Endothelial cell of coronary artery (primary cell): Measurements from ENCODE around the gene LGI2. TPM values are rescaled to one million over a fixed set of nuclear protein-coding genes. Genes with fewer than 3 reads are reported as not detected.

Experiments used
- total RNA-seq: library from RNA; depleted of rRNA; stranded (reverse); fragments of >200 nt; gene quantifications from 2 replicates; pipeline ENCODE4 v1.2.3, GENCODE V29; 2014

Gene LGI2
- under 0.01 TPM in 2 replicates for total RNA-seq

GRCh38 chr4:25030277-25031076, at the start of gene LGI2:
TSS of gene LGI2 (minus strand) at chr4:25030946. CDS start at chr4:25030693, 253 bp downstream.

Other genes starting within 250 kb of the LGI2 start
- 0.19 TPM in 1 of 2 replicates, not detected in the other for gene SOD3, start 235.4 kb downstream of the LGI2 start, total RNA-seq
- 9.3 and 11.6 TPM in 2 replicates for gene CCDC149, start 117.9 kb downstream of the LGI2 start, total RNA-seq
- gene SEPSECS, start 129.5 kb upstream of the LGI2 start, total RNA-seq = 5.2 and 5.8 TPM in 2 replicates
- 16.1 and 20.7 TPM in 2 replicates for gene PI4K2B, start 203.1 kb upstream of the LGI2 start, total RNA-seq